ENCODE results near the gene CCN5. TPM values are rescaled to one million over a fixed set of nuclear protein-coding genes. Genes with fewer than 3 reads are reported as not detected.
A peak's percentile ranks its signal among the peaks of the same experiment; 100 is the strongest.

Gene CCN5
- total RNA-seq, 2 experiments from 2014 or later, result not detected

- ChIA-PET CTCF (ENCODE audit: unreplicated experiment) (interaction anchor here (0.6 kb wide), 1 partner anchor 23 kb away, joined by 3 read pairs; no protein-coding TSS in a partner anchor), POLR2A (no interaction called here)
- TF ChIP-seq CTCF (conservative IDR thresholded peaks at IDR 0.05; ENCODE audit: low read length) (no peak), EZH2phosphoT487 (IDR thresholded peaks at IDR 0.05; ENCODE audit: borderline replicate concordance, low read depth, low read length) (no peak)
These were observed 56.0 kb downstream of the CCN5 start for GRCh38 chr20:44771172-44771535.

GRCh38 chr20:44772636-44773035 lies 57.5 kb downstream of the CCN5 start:
- BruUV-seq (replicated peaks), result no TSS peak
- Histone ChIP-seq H3K36me3 (ENCODE audit: insufficient read depth, low read length) (no peaks in the 10 kb centered on the region), H2AFZ (ENCODE audit: low read length) (no peak overlapping the region), H3K4me3 (ENCODE audit: low read depth, low read length, poor library complexity, severe bottlenecking) (no peak overlapping the region), H3K9me3 (ENCODE audit: low read length) (no peaks in the 10 kb centered on the region), H4K20me1 (ENCODE audit: insufficient read depth, low read length) (no peaks in the 10 kb centered on the region), H3K27ac (ENCODE audit: low read depth, low read length, poor library complexity, severe bottlenecking) (no peak overlapping the region), H3K9me2 (ENCODE audit: insufficient read depth, low read length) (no peaks in the 10 kb centered on the region), H3K79me2 (ENCODE audit: insufficient read depth, low read depth, low read length) (no peaks in the 10 kb centered on the region), H3K4me2 (ENCODE audit: low read length) (no peak overlapping the region), H3K4me1 (ENCODE audit: insufficient read depth, low read length, poor library complexity, severe bottlenecking) (peaks cover 30% of the 10 kb centered on the region)
- intact Hi-C loops (cut with micrococcal nuclease; ENCODE audit: unreplicated experiment), result no loop called here
- no peak for DNase-seq (ENCODE audit: low spot score)
- ChIA-PET CTCF (ENCODE audit: unreplicated experiment) (no interaction called here), POLR2A (no interaction called here)
- TF ChIP-seq CTCF (conservative IDR thresholded peaks at IDR 0.05; ENCODE audit: low read length) (no peak), EZH2phosphoT487 (IDR thresholded peaks at IDR 0.05; ENCODE audit: borderline replicate concordance, low read depth, low read length) (no peak)

More at GRCh38 chr20:44771172-44771535, 56.0 kb downstream of the CCN5 start:
- H2AFZ ChIP-seq (ENCODE audit: low read length), result no peak overlapping the region
- BruUV-seq (replicated peaks), result no TSS peak
- no peak overlapping the region for H3K27ac ChIP-seq (ENCODE audit: low read depth, low read length, poor library complexity, severe bottlenecking)
- H3K4me2 ChIP-seq (ENCODE audit: low read length), result peak overlapping the region; percentile 61
- no peaks in the 10 kb centered on the region for H3K79me2 ChIP-seq (ENCODE audit: insufficient read depth, low read depth, low read length)
- no peaks in the 10 kb centered on the region for H4K20me1 ChIP-seq (ENCODE audit: insufficient read depth, low read length)
- no peak overlapping the region for H3K4me3 ChIP-seq (ENCODE audit: low read depth, low read length, poor library complexity, severe bottlenecking)
- H3K4me1 ChIP-seq (ENCODE audit: insufficient read depth, low read length, poor library complexity, severe bottlenecking), result peaks cover 30% of the 10 kb centered on the region
- intact Hi-C loops (cut with micrococcal nuclease; ENCODE audit: unreplicated experiment), result no loop called here
- H3K9me2 ChIP-seq (ENCODE audit: insufficient read depth, low read length), result no peaks in the 10 kb centered on the region
- no peaks in the 10 kb centered on the region for H3K36me3 ChIP-seq (ENCODE audit: insufficient read depth, low read length)
- no peak for DNase-seq (ENCODE audit: low spot score)
- no peaks in the 10 kb centered on the region for H3K9me3 ChIP-seq (ENCODE audit: low read length)

- Histone ChIP-seq H3K4me1 (ENCODE audit: insufficient read depth, low read length, poor library complexity, severe bottlenecking) (peaks cover 30% of the 10 kb centered on the region), H3K4me2 (ENCODE audit: low read length) (no peak overlapping the region), H3K4me3 (ENCODE audit: low read depth, low read length, poor library complexity, severe bottlenecking) (no peak overlapping the region), H3K9me2 (ENCODE audit: insufficient read depth, low read length) (no peaks in the 10 kb centered on the region), H3K36me3 (ENCODE audit: insufficient read depth, low read length) (no peaks in the 10 kb centered on the region), H2AFZ (ENCODE audit: low read length) (no peak overlapping the region), H3K27ac (ENCODE audit: low read depth, low read length, poor library complexity, severe bottlenecking) (no peak overlapping the region), H3K9me3 (ENCODE audit: low read length) (no peaks in the 10 kb centered on the region), H4K20me1 (ENCODE audit: insufficient read depth, low read length) (no peaks in the 10 kb centered on the region), H3K79me2 (ENCODE audit: insufficient read depth, low read depth, low read length) (no peaks in the 10 kb centered on the region)
- no peak for TF ChIP-seq CTCF (conservative IDR thresholded peaks at IDR 0.05; ENCODE audit: low read length)
- no peak for TF ChIP-seq EZH2phosphoT487 (IDR thresholded peaks at IDR 0.05; ENCODE audit: borderline replicate concordance, low read depth, low read length)
- no TSS peak for BruUV-seq (replicated peaks)
- no peak for DNase-seq (ENCODE audit: low spot score)
- intact Hi-C loops (cut with micrococcal nuclease; ENCODE audit: unreplicated experiment), result no loop called here
- POLR2A ChIA-PET, result no interaction called here
- CTCF ChIA-PET (ENCODE audit: unreplicated experiment), result no interaction called here
These were observed 58.1 kb downstream of the CCN5 start for GRCh38 chr20:44773070-44773829.
